Measurements from ENCODE around the gene DIABLO.
"Not testable (repeated sequence)": the region's sequence is repeated elsewhere in the genome, so short reads cannot be mapped to it uniquely, and the experiment has no call there.

DIABLO gene

DNA sequence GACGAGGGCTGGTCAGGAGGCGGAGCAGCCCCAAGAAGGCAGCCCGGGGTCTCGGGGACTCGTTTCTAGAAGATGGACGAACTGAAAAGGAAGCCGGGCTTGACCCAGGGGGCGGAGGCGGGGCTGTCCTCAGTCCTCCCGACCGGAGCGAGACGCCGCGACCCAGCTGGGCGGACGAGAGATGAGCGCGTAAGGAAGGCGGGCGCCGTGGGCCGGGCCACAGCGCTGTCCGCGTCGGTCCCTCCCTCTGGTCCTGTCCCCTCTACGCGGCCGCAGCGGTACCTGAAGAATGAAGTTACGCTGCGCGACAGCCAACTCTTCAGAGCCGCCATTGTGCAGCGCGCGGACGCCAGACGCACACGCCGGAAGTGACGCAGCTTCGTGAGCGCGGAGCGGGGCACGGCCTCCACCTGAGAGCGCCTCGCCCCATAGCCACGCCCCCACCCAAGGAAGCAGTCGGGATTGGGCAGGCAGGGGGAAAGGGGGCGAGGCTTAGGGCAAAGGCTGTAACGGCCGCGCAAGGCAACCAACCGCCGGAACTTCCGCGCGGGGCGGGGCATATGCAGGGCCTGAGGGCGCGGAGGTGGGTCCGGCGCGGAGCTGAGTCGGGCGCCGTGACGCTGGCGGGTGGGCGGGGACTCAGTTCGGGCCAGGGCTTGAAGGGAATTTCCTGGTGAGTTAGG lies at the start of gene DIABLO:
Gene DIABLO, minus strand, starts transcription at position 370 of the 683 bp plus-strand sequence. Its CDS starts 38 bp downstream, at position 332.
- DNase-seq (ENCODE audit: low read depth in 2 of 2) = peak; percentile 100

DNA sequence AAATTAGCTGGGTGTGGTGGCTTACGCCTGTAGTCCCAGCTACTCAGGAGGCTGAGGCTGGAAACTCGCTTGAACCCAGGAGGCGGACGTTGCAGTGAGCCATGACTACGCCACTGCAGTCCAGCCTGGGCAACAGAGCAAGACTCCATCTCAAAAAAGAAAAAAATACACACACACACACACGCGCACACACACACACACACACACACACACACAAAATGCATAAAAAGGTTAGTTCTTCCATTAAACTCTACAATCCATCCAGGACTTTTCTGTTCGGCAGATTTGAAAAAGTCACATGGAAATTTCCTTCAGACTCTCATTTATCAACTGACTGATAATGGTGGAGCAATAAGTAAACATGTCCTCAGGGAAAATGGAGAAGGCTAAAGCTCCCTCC lies 49.6 kb upstream of the DIABLO start:
- DNase-seq (ENCODE audit: low read depth in 2 of 2) = no peak

- peak; percentile 92 to 94 for DNase-seq (ENCODE audit: low read depth in 2 of 2)
These were observed 40.5 kb upstream of the DIABLO start, which contains the start of gene VPS33A for GRCh38 chr12:122266230-122266901. Gene VPS33A, minus strand, starts transcription at chr12:122266494. Its CDS starts 86 bp downstream, at chr12:122266408.

DNA sequence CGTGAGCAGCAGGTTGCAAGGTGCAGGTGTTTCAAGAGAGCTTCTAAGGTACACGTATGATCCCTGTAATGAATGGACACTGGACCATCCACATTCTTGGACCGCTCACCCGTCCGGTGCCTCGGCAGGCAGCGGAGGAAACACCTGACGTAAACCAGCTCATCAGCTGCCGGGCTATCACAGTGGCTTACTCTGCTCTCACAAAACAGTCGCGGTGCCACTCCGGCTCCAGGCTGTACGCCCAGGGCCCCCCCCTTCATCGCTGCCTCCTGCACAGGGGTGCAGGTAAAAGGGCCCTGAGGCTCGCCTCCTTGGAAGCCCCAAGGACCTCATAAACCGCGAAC lies 40.0 kb upstream of the DIABLO start:
- DNase-seq (ENCODE audit: low read depth in 2 of 2) = peak in 1 of 2 donors; percentile 18

- no peak for DNase-seq (ENCODE audit: low read depth in 2 of 2)
These were observed 39.6 kb upstream of the DIABLO start for GRCh38 chr12:122265476-122265875.

GRCh38 chr12:122260735-122261134 lies 34.9 kb upstream of the DIABLO start:
- not testable (repeated sequence) for DNase-seq (ENCODE audit: low read depth in 2 of 2)

- not testable (repeated sequence) for DNase-seq (ENCODE audit: low read depth in 2 of 2)
These were observed 33.1 kb upstream of the DIABLO start for GRCh38 chr12:122258939-122259338.

DNA sequence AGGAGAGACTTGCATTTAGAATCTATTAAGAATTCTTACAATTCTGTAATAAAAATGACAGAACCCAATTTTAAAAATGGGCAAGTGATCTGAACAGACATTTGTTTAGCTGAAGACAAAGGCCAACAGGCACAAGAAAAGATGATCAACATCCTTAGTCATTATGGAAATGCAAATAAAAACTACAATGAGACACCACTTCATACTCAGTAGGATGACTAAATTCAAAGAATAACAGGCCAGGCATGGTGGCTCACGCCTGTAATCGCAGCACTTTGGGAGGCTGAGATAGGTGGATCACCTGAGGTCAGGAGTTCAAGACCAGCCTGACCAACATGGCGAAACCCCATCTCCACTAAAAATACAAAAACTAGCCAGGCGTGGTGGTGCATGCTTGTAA lies 32.6 kb upstream of the DIABLO start:
- not testable (repeated sequence) for DNase-seq (ENCODE audit: low read depth in 2 of 2)

- no peak for DNase-seq (ENCODE audit: low read depth in 2 of 2)
These were observed 24.7 kb upstream of the DIABLO start for GRCh38 chr12:122250536-122250935.

- no peak for DNase-seq (ENCODE audit: low read depth in 2 of 2)
These were observed 24.2 kb upstream of the DIABLO start for GRCh38 chr12:122250047-122250446.

DNA sequence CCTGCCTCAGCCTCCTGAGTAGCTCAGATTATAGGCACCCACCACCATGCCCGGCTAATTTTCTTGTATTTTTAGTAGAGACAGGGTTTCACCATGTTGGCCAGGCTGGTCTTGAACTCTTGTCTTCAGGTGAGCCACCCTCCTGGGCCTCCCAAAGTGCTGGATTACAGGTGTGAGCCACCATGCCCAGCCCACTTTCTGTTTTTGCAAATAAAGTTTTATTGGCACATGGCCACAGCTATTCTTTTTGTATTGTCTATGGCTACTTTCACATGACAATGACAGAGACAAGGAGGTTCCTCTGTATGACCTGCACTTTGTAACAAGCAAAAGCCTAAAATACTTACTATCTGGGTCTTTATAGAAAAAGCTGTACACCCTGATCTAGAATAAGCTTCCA lies 19.7 kb upstream of the DIABLO start:
- no peak for DNase-seq (ENCODE audit: low read depth in 2 of 2)

DNA sequence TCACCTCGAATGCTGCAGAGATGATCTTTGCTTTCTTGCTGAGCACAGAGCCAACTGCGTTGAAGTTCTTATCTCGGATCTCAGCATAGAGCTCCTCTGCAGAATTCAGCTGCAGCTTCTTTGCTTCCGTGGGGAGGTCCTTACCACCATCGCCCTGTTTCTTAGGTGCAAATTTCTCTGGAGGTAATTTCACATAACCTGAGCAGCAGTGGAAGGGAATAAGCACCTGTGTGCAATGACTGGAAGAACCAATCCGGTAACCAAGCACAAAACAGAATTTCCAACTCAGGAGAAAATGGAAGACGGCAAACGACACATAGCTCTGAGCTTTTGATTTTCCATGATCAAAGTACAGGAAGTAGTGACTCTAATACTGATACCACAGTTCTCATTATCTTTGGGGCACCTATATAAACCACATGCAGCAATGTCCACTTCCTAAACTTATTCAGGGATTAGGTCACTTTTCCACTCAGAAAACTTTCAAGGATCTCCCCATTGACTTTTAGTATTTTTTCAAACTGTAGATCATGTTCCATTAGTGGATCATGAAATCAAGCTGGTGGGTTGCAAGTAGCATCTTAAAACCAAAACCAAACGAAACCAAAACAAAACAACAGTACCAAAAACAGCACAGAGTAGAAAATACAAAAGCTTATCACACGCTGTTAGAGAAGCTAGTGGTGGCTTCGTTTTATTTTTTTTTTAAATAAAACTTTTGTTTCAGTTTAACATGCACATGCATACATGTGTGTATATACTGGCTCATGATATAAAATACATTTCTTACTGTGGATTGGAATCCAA lies 18.9 kb upstream of the DIABLO start:
- DNase-seq (ENCODE audit: low read depth in 2 of 2) = no peak

DNA sequence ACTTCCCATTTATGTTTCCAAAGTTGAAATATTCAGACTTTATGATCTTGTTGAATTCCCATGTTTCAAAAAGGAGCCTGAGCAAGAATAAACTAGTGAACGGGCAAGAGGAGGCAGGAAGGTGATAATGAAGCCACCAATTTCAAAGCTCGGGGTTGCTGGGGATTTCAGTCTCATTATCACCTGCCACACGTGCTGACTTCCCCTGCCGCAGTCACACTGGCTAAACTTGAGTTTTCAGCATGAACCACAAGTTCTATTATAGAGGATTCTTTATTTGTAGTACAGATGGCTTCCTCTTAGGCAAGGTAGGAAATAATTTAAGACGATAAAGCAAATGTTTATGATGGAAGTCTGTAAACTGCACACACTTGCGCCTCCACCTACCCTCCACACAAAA lies 18.1 kb upstream of the DIABLO start:
- no peak for DNase-seq (ENCODE audit: low read depth in 2 of 2)

- DNase-seq (ENCODE audit: low read depth in 2 of 2) = no peak
These were observed 13.0 kb upstream of the DIABLO start for GRCh38 chr12:122238861-122239260.

GRCh38 chr12:122235741-122236140 lies 9.9 kb upstream of the DIABLO start:
- no peak for DNase-seq (ENCODE audit: low read depth in 2 of 2)

- DNase-seq (ENCODE audit: low read depth in 2 of 2) = no peak
These were observed 6.8 kb upstream of the DIABLO start for GRCh38 chr12:122232691-122233090.

DNA sequence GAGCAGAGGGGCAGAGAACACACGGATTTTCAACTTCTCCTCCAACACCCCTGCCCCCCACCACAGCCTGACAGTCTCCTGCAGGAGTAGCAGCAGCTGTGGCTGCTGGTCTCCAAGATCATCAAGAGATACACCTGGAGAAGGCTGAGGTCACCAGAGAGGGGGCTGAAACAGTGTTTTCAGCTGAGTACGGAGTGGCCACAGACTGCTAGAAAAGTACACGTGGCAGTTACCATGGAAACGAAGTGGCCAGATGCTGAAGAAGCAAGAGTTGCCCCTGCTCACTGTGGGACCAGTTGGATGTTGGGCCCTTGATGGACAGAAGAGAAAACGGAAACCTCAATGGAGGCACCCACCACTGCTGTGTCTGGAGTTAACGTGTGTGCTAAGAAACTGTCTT lies 4.9 kb upstream of the DIABLO start:
- DNase-seq (ENCODE audit: low read depth in 2 of 2) = no peak

DNA sequence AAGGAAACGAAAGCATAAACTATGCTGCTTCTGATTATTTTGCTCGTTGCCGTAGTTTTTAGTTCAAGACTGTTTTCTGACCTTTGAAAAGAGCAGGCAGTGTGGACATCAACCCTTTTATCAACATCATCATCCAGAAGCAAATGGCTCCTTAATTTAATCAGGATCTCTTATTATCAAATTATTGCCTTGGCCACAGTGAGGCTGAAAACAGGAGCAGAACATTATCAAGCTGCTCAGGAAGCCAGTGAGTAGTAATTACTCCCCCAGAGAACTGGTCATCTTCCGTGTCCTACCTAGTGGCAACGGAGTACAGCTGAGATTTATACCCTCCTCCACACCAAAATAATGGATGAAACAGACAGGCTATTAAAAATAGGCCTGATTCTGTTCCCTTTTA lies 2.2 kb upstream of the DIABLO start:
- no peak for DNase-seq (ENCODE audit: low read depth in 2 of 2)

- no peak for DNase-seq (ENCODE audit: low read depth in 2 of 2)
These were observed 1.5 kb upstream of the DIABLO start for GRCh38 chr12:122227341-122227740.

GRCh38 chr12:122226366-122227125 lies 694 bp upstream of the DIABLO start:
- DNase-seq (ENCODE audit: low read depth in 2 of 2) = no peak

DNA sequence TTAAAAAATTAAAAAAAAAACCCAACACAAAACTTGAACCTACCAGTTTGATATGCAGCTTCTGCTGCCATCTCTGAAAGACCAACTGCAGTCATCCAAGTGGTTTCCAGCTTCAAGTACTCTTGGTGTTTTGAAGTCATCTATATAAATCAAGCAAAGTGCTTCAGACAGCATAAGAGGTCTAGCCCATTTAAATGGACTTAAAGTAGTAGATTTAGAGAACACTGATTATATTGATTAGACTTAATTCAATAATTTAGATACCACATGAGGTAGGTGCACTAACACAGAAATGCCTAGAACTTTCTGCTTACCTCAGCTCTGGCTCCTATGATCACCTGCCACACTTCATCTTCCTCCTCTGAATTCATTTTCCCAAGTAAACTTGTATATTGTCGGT lies 9.4 kb downstream of the DIABLO start:
- DNase-seq (ENCODE audit: low read depth in 2 of 2) = no peak

GRCh38 chr12:122215771-122216170 lies 10.1 kb downstream of the DIABLO start:
- DNase-seq (ENCODE audit: low read depth in 2 of 2) = no peak
